Measurements from ENCODE around the gene ITPRIP. TPM values are rescaled to one million over a fixed set of nuclear protein-coding genes. Genes with fewer than 3 reads are reported as not detected.

ITPRIP gene
- total RNA-seq, 1 donor from 2014 or later = 7.0 TPM

DNA sequence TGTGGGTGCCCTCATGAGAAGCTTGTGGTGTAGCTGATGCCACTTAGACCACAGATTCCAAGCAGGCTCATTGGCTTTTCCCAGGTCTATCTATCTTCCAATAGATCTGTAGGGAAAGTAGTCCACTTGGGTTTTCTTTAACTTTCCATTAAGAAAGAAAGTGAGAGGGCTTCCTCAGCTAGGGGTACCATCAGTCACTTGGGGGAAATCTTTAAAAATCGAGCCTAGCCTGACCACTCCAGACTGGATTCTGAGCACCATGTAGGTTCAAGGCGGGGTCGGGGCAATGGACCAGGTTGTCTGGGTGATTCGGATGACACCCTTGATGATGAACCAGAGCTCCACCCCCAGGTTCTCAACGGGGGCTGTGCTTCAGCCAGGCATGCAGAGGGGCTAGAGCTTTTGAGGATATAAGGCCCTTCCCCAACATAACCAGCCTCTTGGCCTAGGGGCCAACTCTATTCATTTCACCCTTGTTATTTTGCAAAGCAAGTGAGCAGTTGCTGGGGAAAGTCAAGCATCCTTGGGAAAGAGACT, 27.0 kb downstream of the ITPRIP start:
- peaks cover 4% of the 10 kb centered on the region for H3K36me3 Mint-ChIP-seq (ENCODE audit: insufficient read depth)
- H3K27me3 Mint-ChIP-seq = no peaks in the 10 kb centered on the region

GRCh38 chr10:104309980-104310978, 28.0 kb downstream of the ITPRIP start:
- no peak overlapping the region for H3K27ac Mint-ChIP-seq
- H3K4me3 Mint-ChIP-seq (ENCODE audit: low read depth) = no peak overlapping the region
- DNase-seq (ENCODE audit: low spot score, unreplicated experiment) = no peak
- peaks cover 1% of the 10 kb centered on the region for H3K4me1 Mint-ChIP-seq (ENCODE audit: low read depth)
- no peak for TF ChIP-seq CTCF (IDR thresholded peaks at IDR 0.05; ENCODE audit: unreplicated experiment)
- peaks cover 5% of the 10 kb centered on the region for H3K27me3 Mint-ChIP-seq
- no peaks in the 10 kb centered on the region for H3K9me3 Mint-ChIP-seq (ENCODE audit: low read depth)
- H3K36me3 Mint-ChIP-seq (ENCODE audit: insufficient read depth) = peaks cover 4% of the 10 kb centered on the region

More for the DNA sequence above, 27.0 kb downstream of the ITPRIP start:
- no peak for TF ChIP-seq CTCF (IDR thresholded peaks at IDR 0.05; ENCODE audit: unreplicated experiment)
- no peak overlapping the region for H3K4me3 Mint-ChIP-seq (ENCODE audit: low read depth)
- no peak overlapping the region for H3K27ac Mint-ChIP-seq
- no peak for DNase-seq (ENCODE audit: low spot score, unreplicated experiment)
- no peaks in the 10 kb centered on the region for H3K4me1 Mint-ChIP-seq (ENCODE audit: low read depth)
- H3K9me3 Mint-ChIP-seq (ENCODE audit: low read depth) = no peaks in the 10 kb centered on the region

- no peak for TF ChIP-seq CTCF (IDR thresholded peaks at IDR 0.05; ENCODE audit: unreplicated experiment)
- H3K4me1 Mint-ChIP-seq (ENCODE audit: low read depth) = peaks cover 1% of the 10 kb centered on the region
- H3K27ac Mint-ChIP-seq = no peak overlapping the region
- DNase-seq (ENCODE audit: low spot score, unreplicated experiment) = no peak
- peaks cover 4% of the 10 kb centered on the region for H3K36me3 Mint-ChIP-seq (ENCODE audit: insufficient read depth)
- H3K27me3 Mint-ChIP-seq = peaks cover 5% of the 10 kb centered on the region
- no peak overlapping the region for H3K4me3 Mint-ChIP-seq (ENCODE audit: low read depth)
- peaks cover under 1% of the 10 kb centered on the region for H3K9me3 Mint-ChIP-seq (ENCODE audit: low read depth)
These were observed 29.8 kb downstream of the ITPRIP start for GRCh38 chr10:104308439-104308903.

DNA sequence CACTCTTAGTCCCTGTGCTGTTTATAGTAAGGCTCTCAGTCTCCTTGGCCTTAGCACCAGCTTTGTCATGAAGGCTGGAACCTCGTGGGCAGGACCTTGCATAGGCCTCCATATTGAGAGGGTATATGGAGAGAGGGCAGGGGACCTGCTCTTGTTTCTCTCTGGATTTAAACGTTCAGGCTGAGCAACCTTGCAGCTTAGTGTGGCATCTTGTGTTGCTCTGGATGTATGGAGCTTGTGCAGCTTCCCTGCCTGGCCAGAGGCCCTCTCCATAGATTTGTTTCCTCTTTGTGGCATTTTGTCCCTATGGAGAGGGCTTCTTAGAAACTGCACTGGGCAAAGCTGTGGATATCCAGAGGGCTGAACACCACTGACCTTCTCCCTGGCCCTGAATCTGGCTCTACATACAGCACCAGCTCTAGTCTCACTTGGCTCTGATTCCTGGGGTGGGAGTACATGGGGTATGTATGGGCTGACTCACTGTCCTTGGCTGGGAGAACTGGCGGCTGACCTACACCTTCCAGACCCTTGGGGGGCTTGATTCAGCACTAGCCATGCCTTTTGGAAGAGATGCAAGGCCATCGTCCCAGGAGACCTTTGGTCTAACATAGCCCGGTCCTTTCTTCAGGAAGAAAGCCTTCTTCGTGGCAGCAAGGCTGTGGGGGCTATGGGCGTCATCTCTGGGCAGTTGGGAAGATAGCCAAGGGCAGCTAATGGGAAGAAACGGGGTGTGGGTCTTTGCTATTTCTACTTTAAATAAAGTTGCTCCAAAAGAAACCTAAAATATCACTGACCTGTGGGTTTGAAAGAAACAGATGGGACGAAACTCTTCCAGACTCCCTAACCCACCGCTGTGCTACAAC, 30.5 kb downstream of the ITPRIP start:
- no peak overlapping the region for H3K4me3 Mint-ChIP-seq (ENCODE audit: low read depth)
- H3K4me1 Mint-ChIP-seq (ENCODE audit: low read depth) = peaks cover 1% of the 10 kb centered on the region
- no peak overlapping the region for H3K27ac Mint-ChIP-seq
- TF ChIP-seq CTCF (IDR thresholded peaks at IDR 0.05; ENCODE audit: unreplicated experiment) = no peak
- DNase-seq (ENCODE audit: low spot score, unreplicated experiment) = no peak
- H3K27me3 Mint-ChIP-seq = peaks cover 5% of the 10 kb centered on the region
- H3K9me3 Mint-ChIP-seq (ENCODE audit: low read depth) = peaks cover 5% of the 10 kb centered on the region
- peaks cover 3% of the 10 kb centered on the region for H3K36me3 Mint-ChIP-seq (ENCODE audit: insufficient read depth)

DNA sequence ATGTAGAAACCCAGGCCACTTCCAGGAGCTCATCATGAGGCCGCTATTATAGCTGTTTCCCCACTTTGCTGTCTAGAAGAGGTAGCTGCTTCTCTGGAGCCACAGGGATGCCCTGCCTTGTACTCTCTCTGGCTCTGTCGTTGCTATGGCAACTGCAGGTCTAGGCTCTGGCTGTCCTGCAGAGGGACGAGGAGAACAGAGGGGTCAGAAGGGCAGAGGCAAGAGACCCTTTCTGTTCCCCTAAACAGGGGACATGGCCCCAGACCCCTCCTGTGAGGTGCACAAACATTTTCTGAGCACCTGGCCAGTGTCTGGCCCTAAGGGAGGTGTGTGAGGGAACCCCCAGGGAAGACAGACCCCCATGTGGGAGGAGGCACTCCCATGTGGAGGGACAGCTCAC, 31.4 kb downstream of the ITPRIP start:
- no peak for DNase-seq (ENCODE audit: low spot score, unreplicated experiment)
- Mint-ChIP-seq H3K36me3 (ENCODE audit: insufficient read depth) (peaks cover 3% of the 10 kb centered on the region), H3K4me1 (ENCODE audit: low read depth) (peaks cover 1% of the 10 kb centered on the region), H3K27me3 (peaks cover 5% of the 10 kb centered on the region), H3K9me3 (ENCODE audit: low read depth) (peaks cover 5% of the 10 kb centered on the region), H3K27ac (no peak overlapping the region), H3K4me3 (ENCODE audit: low read depth) (no peak overlapping the region)
- no peak for TF ChIP-seq CTCF (IDR thresholded peaks at IDR 0.05; ENCODE audit: unreplicated experiment)

Measured in progenitor cell of endocrine pancreas (in vitro differentiated cells).